ENCODE data around the gene GNAZ.

The GNAZ gene

DNA sequence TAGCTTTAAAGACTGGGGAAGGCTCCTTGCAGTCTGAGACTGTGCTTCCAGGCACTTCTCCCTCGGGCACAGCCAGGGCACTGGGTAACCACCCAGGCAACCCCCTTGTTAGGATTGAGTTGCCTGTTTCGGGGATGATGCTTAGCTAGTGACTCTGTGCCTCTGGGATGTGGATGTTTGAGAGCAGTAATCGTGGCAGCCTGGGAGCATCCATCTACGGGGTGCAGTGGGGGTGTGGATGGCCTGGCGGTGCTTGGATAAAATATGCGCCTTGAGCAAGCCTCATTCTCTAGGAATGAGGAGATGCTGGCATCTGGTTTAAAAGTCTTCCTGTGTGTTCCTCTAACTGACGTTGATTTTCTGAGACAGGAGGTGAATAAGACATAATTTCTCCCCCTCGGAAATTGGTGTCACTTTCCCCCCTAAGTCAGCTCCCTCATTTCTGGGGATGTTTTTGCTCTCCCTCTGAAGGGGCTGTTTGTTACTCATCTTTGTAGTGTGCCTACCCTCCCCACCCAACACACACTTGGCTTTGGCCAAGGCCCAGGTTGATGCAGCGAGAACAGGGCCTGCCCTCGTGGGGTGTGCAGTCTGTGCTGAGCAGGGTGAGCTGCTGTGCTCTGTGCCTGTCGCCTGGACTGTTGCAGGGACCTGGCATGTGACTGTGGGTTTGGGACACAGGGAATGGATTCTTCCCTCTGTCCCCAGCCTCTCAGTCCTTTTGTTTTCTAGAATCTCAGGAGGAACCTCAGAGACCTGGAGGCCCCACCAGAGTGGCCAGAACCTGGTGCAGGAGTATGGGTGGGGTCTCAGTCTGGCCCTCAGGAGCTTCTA is 2.0 kb downstream of the GNAZ start:
- TF ChIP-seq CTCF (IDR thresholded peaks at IDR 0.05), result no peak
- Histone ChIP-seq H3K4me3 (ENCODE audit: low read depth in 1 of 2, low read length in 1 of 2) (no peak overlapping the region), H3K4me1 (ENCODE audit: control insufficient read depth in 1 of 2, insufficient read depth in 1 of 2, low read depth in 1 of 2, low read length in 1 of 2) (peaks cover 10 to 16% of the 10 kb centered on the region in 2 experiments)

GRCh38 chr22:23072911-23073491 is 2.7 kb downstream of the GNAZ start:
- Histone ChIP-seq H3K4me3 (ENCODE audit: low read depth in 1 of 2, low read length in 1 of 2) (no peak overlapping the region), H3K9me3 (no peaks in the 10 kb centered on the region), H3K36me3 (no peaks in the 10 kb centered on the region), H3K27me3 (peaks cover 65% of the 10 kb centered on the region), H3K4me1 (ENCODE audit: control insufficient read depth in 1 of 2, insufficient read depth in 1 of 2, low read depth in 1 of 2, low read length in 1 of 2) (peaks cover 10 to 16% of the 10 kb centered on the region in 2 experiments), H3K27ac (no peak overlapping the region)
- no peak for TF ChIP-seq CTCF (IDR thresholded peaks at IDR 0.05)

More for the DNA sequence above, 2.0 kb downstream of the GNAZ start:
- Histone ChIP-seq H3K36me3 (no peaks in the 10 kb centered on the region), H3K9me3 (no peaks in the 10 kb centered on the region), H3K27me3 (peaks cover 71% of the 10 kb centered on the region), H3K27ac (no peak overlapping the region)

DNA sequence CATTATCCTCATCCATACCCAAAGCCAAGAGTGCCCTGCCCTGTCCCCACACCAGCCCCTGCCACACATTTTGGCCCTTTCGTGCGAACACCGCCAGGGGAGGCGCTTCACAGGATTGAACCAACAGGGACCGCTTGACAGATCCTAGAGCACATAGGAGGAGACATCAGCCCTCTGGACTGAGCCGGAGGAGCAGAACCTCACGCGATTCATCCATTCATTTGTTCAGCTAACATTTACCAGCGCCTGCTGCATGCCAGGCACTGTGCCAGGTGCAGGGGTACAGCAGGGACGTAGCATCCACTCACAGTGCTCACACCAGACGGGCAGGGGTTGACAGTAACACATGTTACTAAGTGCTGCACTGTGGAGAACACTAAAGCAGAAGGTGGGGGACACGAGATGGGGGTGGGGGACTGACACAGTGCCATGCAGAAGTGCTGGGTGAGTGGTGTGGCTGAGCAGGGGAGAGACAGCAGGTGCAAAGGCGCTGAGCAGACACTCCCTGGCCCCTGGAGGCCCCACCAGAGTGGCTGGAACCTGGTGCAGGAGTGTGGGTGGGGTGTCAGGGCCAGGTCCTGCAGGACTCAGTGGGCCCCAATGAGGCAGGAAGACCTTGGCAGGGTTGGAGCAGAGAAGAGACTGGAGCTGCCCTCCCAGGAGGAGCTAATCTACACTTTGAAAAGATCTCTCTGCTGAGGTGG is 3.4 kb downstream of the GNAZ start:
- Histone ChIP-seq H3K36me3 (no peaks in the 10 kb centered on the region), H3K27me3 (peaks cover 58% of the 10 kb centered on the region), H3K4me3 (ENCODE audit: low read depth in 1 of 2, low read length in 1 of 2) (no peak overlapping the region), H3K9me3 (no peaks in the 10 kb centered on the region), H3K27ac (no peak overlapping the region), H3K4me1 (ENCODE audit: control insufficient read depth in 1 of 2, insufficient read depth in 1 of 2, low read depth in 1 of 2, low read length in 1 of 2) (peaks cover 10 to 16% of the 10 kb centered on the region in 2 experiments)
- TF ChIP-seq CTCF (IDR thresholded peaks at IDR 0.05), result no peak

GRCh38 chr22:23074451-23074850 is 4.1 kb downstream of the GNAZ start:
- H3K4me3 ChIP-seq (ENCODE audit: low read depth in 1 of 2, low read length in 1 of 2), result no peak overlapping the region

More at GRCh38 chr22:23074451-23074850, 4.1 kb downstream of the GNAZ start:
- Histone ChIP-seq H3K27me3 (peaks cover 50% of the 10 kb centered on the region), H3K4me1 (ENCODE audit: control insufficient read depth in 1 of 2, insufficient read depth in 1 of 2, low read depth in 1 of 2, low read length in 1 of 2) (peaks cover 10 to 15% of the 10 kb centered on the region in 2 experiments), H3K27ac (no peak overlapping the region), H3K36me3 (no peaks in the 10 kb centered on the region), H3K9me3 (no peaks in the 10 kb centered on the region)
- TF ChIP-seq CTCF (IDR thresholded peaks at IDR 0.05), result no peak
